Measurements from ENCODE around the gene DDX41. TPM values are rescaled to one million over a fixed set of nuclear protein-coding genes. Genes with fewer than 3 reads are reported as not detected.
A peak's percentile ranks its signal among the peaks of the same experiment; 100 is the strongest.

Gene DDX41
- 136 to 156 TPM (median 137 TPM) in 3 replicates for total RNA-seq (2021)
- percentile 71 among the genes with signal in this experiment for Bru-seq, nascent RNA
- long read RNA-seq, experiment 1, transcript DDX41-208 (17 exons, 2,607 nt): major isoform, 163 of 241 reads
- long read RNA-seq, experiment 1, transcript DDX41-201 (16 exons, 2,137 nt): minor isoform, 14 of 241 reads
- long read RNA-seq, experiment 1, partial matches to known transcripts: 24 of 241 reads
- long read RNA-seq, experiment 1, other reads (novel, unspliced or antisense): 38 of 241 reads
- long read RNA-seq, experiment 2, transcript DDX41-201 (16 exons, 2,137 nt): minor isoform, 17 of 125 reads
- long read RNA-seq, experiment 2, transcript DDX41-208 (17 exons, 2,607 nt): major isoform, 38 of 125 reads
- long read RNA-seq, experiment 2, partial matches to known transcripts: 30 of 125 reads
- long read RNA-seq, experiment 2, other reads (novel, unspliced or antisense): 37 of 125 reads
- long read RNA-seq, experiment 3, transcript DDX41-201 (16 exons, 2,137 nt): minor isoform, 15 of 130 reads
- long read RNA-seq, experiment 3, transcript DDX41-208 (17 exons, 2,607 nt): major isoform, 102 of 130 reads
- long read RNA-seq, experiment 3, partial matches to known transcripts: 4 of 130 reads
- long read RNA-seq, experiment 3, other reads (novel, unspliced or antisense): 9 of 130 reads

- ChIA-PET CTCF (interaction anchor here (0.9 to 2.7 kb wide), 8 partner anchors 16 to 113 kb away, joined by 3 to 14 read pairs (median 4); partner anchors contain the start of gene PDLIM7), POLR2A (interaction anchor here (0.7 to 1.3 kb wide), 4 partner anchors 20 to 92 kb away, joined by 3 read pairs; no protein-coding TSS in a partner anchor)
- H3K4me3 Mint-ChIP-seq: peak within 1 kb of the TSS; percentile 93
- H3K9me3 Mint-ChIP-seq: no peaks in the 10 kb centered on the region
- peaks cover 14% of the 10 kb centered on the region for H3K4me1 Mint-ChIP-seq
- peak; percentile 89 for ATAC-seq
- H3K27ac Mint-ChIP-seq: peak within 1 kb of the TSS; percentile 98
- DNase-seq (ENCODE audit: low spot score): peak; percentile 95
- peaks cover 64% of the 10 kb centered on the region for H3K36me3 Mint-ChIP-seq
- H3K27me3 Mint-ChIP-seq (ENCODE audit: low read depth): peaks cover 4% of the 10 kb centered on the region; the same call in 1 of the 2 replicates
- TF ChIP-seq CREB1 (CRISPR knock-in tag; IDR thresholded peaks at IDR 0.05): no peak
- peak; percentile 64; the same call in 1 of the 2 replicates for TF ChIP-seq AFF4 (CRISPR knock-in tag; IDR thresholded peaks at IDR 0.05; ENCODE audit: borderline replicate concordance)
- peak; percentile 69 for TF ChIP-seq NFYB (CRISPR knock-in tag; conservative IDR thresholded peaks at IDR 0.05; ENCODE audit: low read depth)
- no peak for TF ChIP-seq ERG (CRISPR knock-in tag; IDR thresholded peaks at IDR 0.05)
- TF ChIP-seq TCF7 (CRISPR knock-in tag; IDR thresholded peaks at IDR 0.05; ENCODE audit: low read depth): peak; percentile 82; the same call in 1 of the 2 replicates
- TF ChIP-seq E2F1 (CRISPR knock-in tag; IDR thresholded peaks at IDR 0.05): no peak
- no peak for TF ChIP-seq PREB (CRISPR knock-in tag; IDR thresholded peaks at IDR 0.05; ENCODE audit: borderline replicate concordance)
- no peak for TF ChIP-seq ZNF281 (CRISPR knock-in tag; IDR thresholded peaks at IDR 0.05)
- no peak for TF ChIP-seq ZNF263 (CRISPR knock-in tag; IDR thresholded peaks at IDR 0.05; ENCODE audit: low read depth)
- TF ChIP-seq FOXP1 (CRISPR knock-in tag; IDR thresholded peaks at IDR 0.05; ENCODE audit: borderline replicate concordance): peak; percentile 89; the same call in 1 of the 2 replicates
- TF ChIP-seq CREM (CRISPR knock-in tag; IDR thresholded peaks at IDR 0.05): peak; percentile 86
- TF ChIP-seq FOXP4 (CRISPR knock-in tag; IDR thresholded peaks at IDR 0.05): peak; percentile 83
- no peak for TF ChIP-seq IRF1 (CRISPR knock-in tag; IDR thresholded peaks at IDR 0.05)
- peak; percentile 50; the same call in 1 of the 2 replicates for TF ChIP-seq ETV6 (CRISPR knock-in tag; IDR thresholded peaks at IDR 0.05)
- TF ChIP-seq SP1 (CRISPR knock-in tag; conservative IDR thresholded peaks at IDR 0.05): peak; percentile 96
- peak; percentile 78; the same call in 1 of the 2 replicates for TF ChIP-seq ZBTB43 (CRISPR knock-in tag; IDR thresholded peaks at IDR 0.05)
- no peak for TF ChIP-seq ATF1 (CRISPR knock-in tag; IDR thresholded peaks at IDR 0.05)
Measured at GRCh38 chr5:177516601-177517568, at the start of gene DDX41. Gene DDX41 (minus strand): TSS chr5:177516961. CDS start chr5:177516945, 16 bp downstream.

Measured in WTC11 (cell line).